A673 (cell line): Measurements from ENCODE around the gene SMAD4.

Experiments used
- CTCF ChIP-seq: fragments of 300-800, 200-600 bp; sonication (generic); conservative IDR thresholded peaks from 2 replicates; pipeline ENCODE4 v1.5.1; 2017; ENCODE audit warnings: low read depth, mild to moderate bottlenecking, antibody characterized with exemption, low read length, moderate library complexity, mixed read lengths
- EZH2 ChIP-seq: fragments of 200-600 bp; sonication (generic); IDR thresholded peaks from 2 replicates; pipeline ENCODE4 v1.6.1; 2017; ENCODE audit warnings: borderline replicate concordance, low read depth, mild to moderate bottlenecking, mixed read lengths, antibody characterized with exemption, low read length; ENCODE audit not compliant: poor library complexity, severe bottlenecking

GRCh38 chr18:51098082-51098481, 68.1 kb downstream of the SMAD4 start:
- TF ChIP-seq CTCF (no peak), EZH2 (no peak)
